ENCODE data around the gene EPB41L2.

Gene EPB41L2

DNA sequence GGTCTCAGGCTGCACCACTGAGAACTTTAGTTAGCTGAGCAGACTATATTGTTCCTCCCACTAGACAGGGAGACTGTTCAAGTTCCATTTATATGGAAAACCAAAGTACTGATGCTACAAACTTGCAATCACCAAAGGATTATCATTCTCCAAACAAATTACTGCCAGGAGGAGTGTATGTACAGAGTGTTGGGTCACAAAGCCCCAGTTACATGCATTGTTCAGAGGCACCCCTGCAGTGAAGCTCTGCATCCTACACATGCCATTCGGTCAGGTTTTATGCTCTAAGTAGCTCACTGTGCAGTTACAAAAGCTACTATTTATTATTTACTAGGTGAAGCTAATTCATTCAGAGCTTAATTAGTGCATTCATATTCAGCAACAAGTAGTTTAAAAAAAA lies 160.0 kb downstream of the EPB41L2 start:
- DNase-seq: no peak

GRCh38 chr6:130900913-130901312 lies 162.1 kb downstream of the EPB41L2 start:
- no peak for DNase-seq

- DNase-seq: no peak
These were observed 166.8 kb downstream of the EPB41L2 start for GRCh38 chr6:130896249-130896648.

DNA sequence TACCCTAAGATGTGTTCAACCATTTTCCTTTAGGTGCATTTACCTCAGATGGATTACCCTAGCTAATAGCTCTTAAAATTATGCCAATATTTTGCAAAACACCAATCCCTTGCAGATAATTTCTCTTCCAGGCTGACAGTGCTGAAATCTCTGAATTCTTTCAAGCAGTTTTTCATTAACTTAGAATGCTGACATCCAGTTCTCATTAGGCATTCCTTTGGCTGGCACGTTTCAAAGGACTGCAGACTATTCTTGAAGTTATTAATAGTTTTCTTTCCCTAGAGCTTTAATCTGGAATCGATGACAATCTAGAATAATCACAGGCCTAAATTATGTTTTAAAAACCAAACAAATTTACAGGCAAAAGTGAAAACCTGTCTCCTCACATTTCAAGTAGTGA lies 167.5 kb downstream of the EPB41L2 start:
- DNase-seq: no peak

- DNase-seq: no peak
These were observed 169.3 kb downstream of the EPB41L2 start for GRCh38 chr6:130893766-130894165.

GRCh38 chr6:130893277-130893676 lies 169.8 kb downstream of the EPB41L2 start:
- DNase-seq: no peak

- no peak for DNase-seq
These were observed 172.5 kb downstream of the EPB41L2 start for GRCh38 chr6:130890521-130890971.

DNA sequence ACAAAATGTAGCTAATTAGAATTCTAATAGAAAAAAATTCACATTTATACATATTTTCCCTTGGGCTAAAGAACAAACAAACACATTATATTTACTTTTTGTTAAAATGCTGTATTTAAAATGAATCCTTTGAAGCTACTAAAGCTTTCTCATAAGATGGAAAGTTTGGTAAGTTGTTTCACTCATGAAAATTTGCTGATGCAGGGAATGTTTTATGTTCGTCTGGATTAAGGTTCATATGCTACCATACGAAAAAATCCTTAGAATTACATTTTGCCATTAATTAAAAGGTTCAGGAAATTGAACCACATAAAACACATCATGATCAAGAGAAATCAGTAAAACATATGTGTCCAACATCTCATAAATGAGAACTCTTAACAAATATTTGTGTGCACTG lies 173.6 kb downstream of the EPB41L2 start:
- no peak for DNase-seq

GRCh38 chr6:130888246-130888645 lies 174.8 kb downstream of the EPB41L2 start:
- no peak for DNase-seq

DNA sequence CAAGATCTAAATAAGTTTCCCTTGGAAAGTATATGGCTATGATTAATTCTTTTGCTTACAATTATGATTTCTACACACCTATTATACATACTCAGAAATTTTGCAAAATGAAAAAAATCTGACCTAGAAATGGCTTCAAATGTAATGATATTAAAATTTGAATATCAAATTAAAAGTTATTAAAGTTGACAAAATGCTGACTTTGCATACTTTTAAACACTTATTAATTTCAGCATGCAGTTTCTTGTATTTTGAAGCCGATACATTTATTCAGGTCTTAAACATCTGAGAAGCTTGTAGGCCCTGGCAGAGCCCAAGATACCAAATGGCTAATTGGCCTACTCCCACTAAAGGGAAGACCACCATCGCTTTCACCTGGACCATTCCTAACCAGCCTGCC lies 176.1 kb downstream of the EPB41L2 start:
- DNase-seq: no peak

DNA sequence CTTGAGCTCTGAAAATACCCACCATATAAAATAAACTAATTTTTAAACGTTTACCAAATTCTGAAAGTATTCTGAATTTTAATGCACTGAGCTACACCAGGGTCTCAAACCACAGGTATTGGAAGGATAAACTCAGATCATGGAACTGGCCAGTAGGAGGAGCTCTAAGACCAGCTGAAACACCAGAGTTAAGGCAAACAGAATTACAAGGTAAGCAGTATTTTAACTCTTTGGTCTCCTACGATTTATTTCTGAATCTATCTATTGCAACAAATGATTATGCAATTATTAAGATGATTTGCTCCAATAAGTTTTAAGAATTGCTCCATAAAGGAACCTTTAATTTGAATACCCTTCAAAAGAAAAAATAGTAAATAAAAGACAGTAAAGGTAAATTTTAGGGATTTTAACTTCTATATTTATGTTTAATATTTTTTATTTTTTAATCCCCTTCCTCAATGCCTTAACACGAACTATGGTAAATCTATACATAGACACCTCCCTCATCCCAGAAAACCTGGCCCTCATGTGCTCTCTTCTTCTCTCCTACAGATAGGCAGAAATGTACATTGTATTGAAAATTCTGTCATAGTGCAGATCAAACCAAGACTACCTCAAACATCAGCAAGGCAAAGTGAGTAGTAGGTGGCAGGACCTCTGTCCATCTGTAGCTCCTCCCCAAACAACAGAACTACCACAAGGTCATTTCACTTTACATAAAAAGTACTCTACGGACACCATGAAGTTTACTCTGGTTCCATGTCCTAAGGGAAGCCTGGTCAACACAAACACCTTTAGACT lies 177.5 kb downstream of the EPB41L2 start:
- DNase-seq: peak; percentile 28 to 77

GRCh38 chr6:130882370-130882769 lies 180.7 kb downstream of the EPB41L2 start:
- DNase-seq: no peak

GRCh38 chr6:130879826-130880225 lies 183.2 kb downstream of the EPB41L2 start:
- DNase-seq: no peak

- DNase-seq: no peak
These were observed 189.3 kb downstream of the EPB41L2 start for GRCh38 chr6:130873746-130874145.

DNA sequence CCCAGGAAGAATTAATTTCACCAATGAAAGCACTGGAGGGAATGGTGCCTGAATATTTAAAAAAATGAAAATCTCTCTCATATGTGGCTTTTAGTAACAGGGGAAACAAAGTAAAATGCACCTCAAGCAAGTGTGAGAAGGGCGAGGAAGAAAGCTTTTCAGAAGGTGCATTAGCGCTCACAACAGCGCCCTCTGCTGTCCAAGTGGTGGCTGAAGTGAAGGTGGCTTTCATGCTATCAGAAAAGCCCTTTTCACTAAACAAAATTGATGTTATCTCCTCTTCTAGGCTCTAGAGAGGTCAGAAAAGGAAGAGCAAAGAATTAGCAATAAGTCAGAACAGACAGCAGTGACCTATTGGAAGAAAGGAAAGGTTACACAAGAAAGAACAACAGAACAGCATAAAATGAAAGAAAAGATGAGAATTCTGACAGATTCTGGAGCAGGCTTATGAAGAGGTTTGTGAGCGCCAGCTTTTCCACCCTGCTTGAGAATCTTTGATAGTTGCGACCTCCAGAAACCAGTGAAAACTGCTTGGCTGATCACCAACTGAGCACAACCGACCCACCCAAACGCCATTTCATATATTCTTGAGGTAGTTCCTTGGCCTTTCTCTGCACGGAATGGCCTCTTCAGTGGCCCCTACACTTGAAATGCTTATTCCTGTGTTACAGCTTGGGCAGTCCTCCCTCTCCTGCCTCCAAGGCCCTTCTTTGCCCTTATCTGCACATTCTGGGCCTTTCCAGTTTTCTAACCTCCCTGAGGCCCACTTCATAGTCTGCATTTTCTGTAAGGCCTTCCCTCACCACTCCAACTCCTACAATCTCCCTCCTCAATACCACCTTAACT lies 190.6 kb downstream of the EPB41L2 start:
- peak; percentile 30 to 35 for DNase-seq

DNA sequence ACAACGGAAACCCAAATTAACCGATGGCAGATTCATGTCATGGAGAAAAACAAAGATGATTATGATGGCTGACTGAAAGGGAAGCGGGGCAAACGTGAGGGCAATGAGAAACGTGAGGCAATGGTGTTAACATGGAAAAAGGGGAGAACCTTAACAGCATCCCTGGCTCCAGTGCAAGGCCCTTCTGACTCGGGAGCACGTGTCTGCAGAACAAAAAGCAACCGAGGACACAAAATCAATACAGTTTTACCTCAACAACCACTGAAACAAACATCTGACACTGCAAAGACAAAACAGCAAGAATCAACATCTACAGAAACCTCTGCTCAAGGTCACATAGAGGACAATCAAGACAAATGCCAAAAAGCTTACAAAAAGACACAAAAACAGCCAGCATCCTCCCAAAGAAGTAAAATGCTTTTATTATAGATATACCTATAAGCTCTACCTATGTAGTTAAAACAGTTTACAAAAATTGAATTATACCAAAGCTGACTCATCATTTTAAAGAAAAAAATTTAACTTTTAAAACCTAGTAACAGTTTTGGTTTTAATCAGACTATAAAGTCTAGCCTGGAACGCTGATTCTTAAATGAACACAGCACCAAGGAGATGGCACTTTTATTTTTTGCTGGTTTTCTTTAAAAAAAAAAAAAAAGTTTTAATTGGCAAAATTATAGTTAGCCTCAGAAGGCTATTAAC lies 192.7 kb downstream of the EPB41L2 start:
- DNase-seq: no peak

- no peak for DNase-seq
These were observed 193.4 kb downstream of the EPB41L2 start for GRCh38 chr6:130869681-130870080.

DNA sequence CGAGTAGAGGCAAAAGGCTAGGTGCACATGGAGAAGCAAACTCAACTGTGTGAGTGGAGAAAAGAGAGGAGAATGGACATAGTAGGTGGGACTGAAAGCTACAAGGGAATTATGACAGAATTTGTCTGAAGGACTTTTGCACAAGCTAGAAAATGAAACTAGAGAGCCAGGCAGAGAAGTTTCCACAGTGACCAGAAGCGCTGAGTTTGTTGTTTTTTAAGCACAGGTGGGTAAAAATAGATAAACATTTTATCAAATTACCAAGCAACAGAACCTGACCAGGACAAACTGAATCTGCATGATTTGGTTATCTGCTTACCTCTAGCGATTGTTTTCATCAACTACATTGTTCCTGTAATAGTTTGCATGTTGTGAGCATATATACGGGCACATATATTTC lies 197.3 kb downstream of the EPB41L2 start:
- DNase-seq: no peak

DNA sequence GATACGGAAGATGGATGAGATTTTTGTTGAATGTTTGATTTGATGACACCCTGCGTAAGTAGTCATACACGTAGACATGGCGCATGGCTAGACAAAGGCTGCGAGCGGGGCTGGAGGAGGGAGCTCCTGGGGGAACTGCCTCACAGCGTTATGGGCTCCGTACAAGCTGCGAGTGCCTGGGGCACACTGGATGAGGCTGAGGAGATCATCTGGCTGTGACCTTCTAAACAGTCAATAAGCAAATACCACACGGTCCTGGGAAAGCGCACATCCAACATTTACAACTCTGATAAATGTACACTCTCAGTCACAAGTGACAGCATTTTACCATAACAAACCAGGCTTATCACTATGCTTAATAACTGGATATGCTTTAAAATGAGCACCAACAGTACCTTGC lies 198.7 kb downstream of the EPB41L2 start:
- DNase-seq: no peak

DNA sequence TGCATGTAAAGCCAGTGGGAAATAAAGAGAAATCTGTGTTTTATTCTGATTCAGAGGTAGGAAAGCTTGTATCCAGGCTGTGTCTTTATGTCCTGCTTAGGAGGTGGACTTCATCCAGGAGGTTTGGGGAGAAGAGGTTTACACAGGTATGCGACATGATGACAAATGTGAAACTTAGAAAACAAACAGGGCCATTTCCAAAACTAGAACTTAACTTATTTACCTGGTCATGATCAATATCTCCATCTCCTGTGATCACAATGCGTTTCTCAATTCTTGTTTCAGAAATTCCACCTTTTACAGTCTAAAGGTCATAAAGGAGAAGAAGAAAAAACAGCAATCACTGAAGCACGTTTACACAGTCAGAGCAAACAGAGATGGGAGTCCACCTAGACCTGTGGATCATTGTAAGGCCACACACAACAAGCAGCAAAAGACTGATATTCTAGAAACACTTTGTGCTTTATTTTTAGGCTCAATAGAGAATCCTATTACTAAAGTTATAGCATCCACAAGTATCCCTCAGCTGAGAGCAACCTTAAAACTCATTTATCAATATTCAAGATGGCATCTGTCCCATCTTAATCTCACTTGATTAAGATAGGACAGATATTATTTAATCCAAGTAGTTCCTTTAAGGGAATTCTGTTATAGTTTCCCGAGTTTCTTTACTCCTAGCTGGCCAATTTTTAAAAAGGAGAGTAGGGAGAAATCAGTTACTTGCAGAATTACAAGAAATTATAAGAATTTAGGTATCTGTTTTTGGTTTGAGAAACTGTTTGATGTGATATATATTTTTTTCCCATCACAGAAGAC lies 199.4 kb downstream of the EPB41L2 start:
- no peak for DNase-seq

- no peak for DNase-seq
These were observed 200.7 kb downstream of the EPB41L2 start for GRCh38 chr6:130862370-130862769.

DNA sequence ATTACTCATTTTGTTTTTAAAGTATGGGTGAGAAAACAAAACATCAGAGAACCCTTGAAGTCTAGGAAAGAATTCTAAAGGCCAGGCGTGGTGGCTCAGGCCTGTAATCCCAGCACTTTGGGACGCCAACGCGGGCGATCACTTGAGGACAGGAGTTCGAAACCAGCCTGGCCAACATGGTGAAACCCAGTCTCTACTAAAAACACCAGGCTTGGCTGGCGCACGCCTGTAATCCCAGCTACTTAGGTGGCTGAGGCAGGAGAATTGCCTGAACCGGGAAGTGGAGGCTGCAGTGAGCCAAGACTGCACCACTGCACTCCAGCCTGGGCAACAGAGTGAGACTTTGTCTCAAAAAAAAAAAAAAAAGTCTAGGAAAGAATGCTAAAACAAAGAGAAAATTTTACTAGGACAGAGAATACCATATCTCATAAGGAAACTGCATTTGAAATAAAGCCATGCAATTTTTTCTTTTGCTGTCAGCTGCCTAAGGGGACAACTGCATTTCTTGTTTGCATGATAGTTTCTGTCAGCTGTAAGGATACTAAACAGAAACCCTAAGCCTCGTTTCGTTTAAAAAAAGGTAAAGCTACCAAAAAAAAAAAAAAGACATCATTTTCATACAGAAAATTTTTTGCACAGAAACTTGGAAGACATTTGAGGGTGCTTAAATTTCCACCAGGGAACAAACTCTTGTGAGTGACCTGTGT lies 203.7 kb downstream of the EPB41L2 start:
- DNase-seq: no peak
